Karpas-422 (cell line): Measurements from ENCODE around the gene PGBD5. TPM values are rescaled to one million over a fixed set of nuclear protein-coding genes. Genes with fewer than 3 reads are reported as not detected.

Experiments used
- DNase-seq: peaks from one replicate; pipeline ENCODE4 v3.0.0-alpha.2; 2015
- H2AFZ ChIP-seq: fragments of 200-600 bp; sonication (generic); 2 replicates; pipeline ENCODE4 v1.6.1; 2014; ENCODE audit warnings: antibody characterized with exemption, low read length, mixed read lengths
- H3K27ac ChIP-seq: fragments of 200-600 bp; sonication (generic); 2 replicates; pipeline ENCODE4 v1.5.1; 2014; ENCODE audit warnings: mild to moderate bottlenecking, low read length, moderate library complexity
- H3K27me3 ChIP-seq: fragments of 200-600 bp; sonication (generic); 2 replicates; pipeline ENCODE4 v1.6.1; 2014; ENCODE audit warnings: low read length, mixed read lengths
- H3K36me3 ChIP-seq: fragments of 200-600 bp; sonication (generic); 2 replicates; pipeline ENCODE4 v1.6.1; 2014; ENCODE audit warnings: low read length, mixed read lengths; ENCODE audit not compliant: insufficient read depth
- H3K4me1 ChIP-seq: fragments of 200-600 bp; sonication (generic); 2 replicates; pipeline ENCODE4 v1.6.1; 2014; ENCODE audit warnings: mild to moderate bottlenecking, low read length, mixed read lengths
- H3K4me2 ChIP-seq: fragments of 200-600 bp; sonication (generic); 2 replicates; pipeline ENCODE4 v1.6.1; 2014; ENCODE audit warnings: low read length, low read depth, mild to moderate bottlenecking; ENCODE audit not compliant: poor library complexity, severe bottlenecking
- H3K4me3 ChIP-seq: fragments of 200-600 bp; sonication (generic); 2 replicates; pipeline ENCODE4 v1.5.1; 2014; ENCODE audit warnings: mild to moderate bottlenecking, antibody characterized with exemption, low read length, mixed read lengths
- H3K79me2 ChIP-seq: fragments of 200-600 bp; sonication (generic); 2 replicates; pipeline ENCODE4 v1.6.1; 2014; ENCODE audit warnings: mild to moderate bottlenecking, low read length, mixed read lengths
- H3K9ac ChIP-seq: fragments of 200-600 bp; sonication (generic); 2 replicates; pipeline ENCODE4 v1.6.0; 2014; ENCODE audit warnings: low read length
- H3K9me2 ChIP-seq: fragments of 200-600 bp; sonication (generic), shearing (Covaris generic); replicated peaks from 2 replicates; pipeline ENCODE4 v1.6.0; 2014; ENCODE audit warnings: mild to moderate bottlenecking, low read length, moderate library complexity; ENCODE audit not compliant: insufficient read depth
- H3K9me3 ChIP-seq: fragments of 300-700, 200-600 bp; sonication (generic); 2 replicates; pipeline ENCODE4 v1.6.1; 2014; ENCODE audit warnings: low read length, mixed read lengths
- H4K20me1 ChIP-seq: fragments of 200-600 bp; sonication (generic); 2 replicates; pipeline ENCODE4 v1.6.1; 2014; ENCODE audit warnings: mild to moderate bottlenecking, antibody characterized with exemption, low read length, low read depth; ENCODE audit not compliant: insufficient read depth
- total RNA-seq: library from RNA; depleted of rRNA; stranded (reverse); fragments of >200 nt; shearing (Covaris generic); gene quantifications from 2 replicates; pipeline ENCODE4 v1.2.3, GENCODE V29; 2014; ENCODE audit warnings: low replicate concordance

The PGBD5 gene
- total RNA-seq, 1 experiment from 2014 or later: not detected

GRCh38 chr1:230384380-230385157 lies 41.6 kb downstream of the PGBD5 start:
- H3K4me2 ChIP-seq: no peak overlapping the region
- no peak overlapping the region for H3K9ac ChIP-seq
- H3K27ac ChIP-seq: no peak overlapping the region
- H3K9me3 ChIP-seq: no peaks in the 10 kb centered on the region
- H3K27me3 ChIP-seq: no peaks in the 10 kb centered on the region
- H3K4me3 ChIP-seq: no peak overlapping the region
- no peaks in the 10 kb centered on the region for H3K9me2 ChIP-seq
- no peak overlapping the region for H2AFZ ChIP-seq
- no peaks in the 10 kb centered on the region for H4K20me1 ChIP-seq
- H3K4me1 ChIP-seq: no peaks in the 10 kb centered on the region
- DNase-seq: no peak
- H3K36me3 ChIP-seq: no peaks in the 10 kb centered on the region
- H3K79me2 ChIP-seq: no peaks in the 10 kb centered on the region

GRCh38 chr1:230383425-230383824 lies 42.7 kb downstream of the PGBD5 start:
- no peak overlapping the region for H3K9ac ChIP-seq
- no peak for DNase-seq
- H2AFZ ChIP-seq: no peak overlapping the region
- no peak overlapping the region for H3K4me2 ChIP-seq
- H3K4me1 ChIP-seq: no peaks in the 10 kb centered on the region
- H3K27me3 ChIP-seq: peaks cover 4% of the 10 kb centered on the region; the same call in 1 of the 2 replicates
- H3K36me3 ChIP-seq: no peaks in the 10 kb centered on the region
- no peaks in the 10 kb centered on the region for H3K79me2 ChIP-seq
- H3K9me2 ChIP-seq: no peaks in the 10 kb centered on the region
- H3K4me3 ChIP-seq: no peak overlapping the region
- peaks cover 4% of the 10 kb centered on the region; the same call in 1 of the 2 replicates for H3K9me3 ChIP-seq
- no peak overlapping the region for H3K27ac ChIP-seq
- no peaks in the 10 kb centered on the region for H4K20me1 ChIP-seq

- Histone ChIP-seq H3K36me3 (no peaks in the 10 kb centered on the region), H3K79me2 (no peaks in the 10 kb centered on the region), H2AFZ (no peak overlapping the region), H3K4me2 (no peak overlapping the region), H3K9me2 (no peaks in the 10 kb centered on the region), H3K9me3 (peaks cover 4% of the 10 kb centered on the region; the same call in 1 of the 2 replicates), H3K4me3 (no peak overlapping the region), H3K9ac (no peak overlapping the region), H3K4me1 (no peaks in the 10 kb centered on the region), H3K27me3 (peaks cover 4% of the 10 kb centered on the region; the same call in 1 of the 2 replicates), H4K20me1 (no peaks in the 10 kb centered on the region), H3K27ac (no peak overlapping the region)
- no peak for DNase-seq
These were observed 44.1 kb downstream of the PGBD5 start for GRCh38 chr1:230382001-230382491.

GRCh38 chr1:230381585-230381984 lies 44.5 kb downstream of the PGBD5 start:
- DNase-seq: no peak

GRCh38 chr1:230381049-230381467 lies 45.1 kb downstream of the PGBD5 start:
- no peak overlapping the region for H2AFZ ChIP-seq
- H3K4me2 ChIP-seq: no peak overlapping the region
- no peaks in the 10 kb centered on the region for H4K20me1 ChIP-seq

More at GRCh38 chr1:230381585-230381984, 44.5 kb downstream of the PGBD5 start:
- peaks cover 4% of the 10 kb centered on the region; the same call in 1 of the 2 replicates for H3K9me3 ChIP-seq
- H3K79me2 ChIP-seq: no peaks in the 10 kb centered on the region
- peaks cover 4% of the 10 kb centered on the region; the same call in 1 of the 2 replicates for H3K27me3 ChIP-seq
- no peaks in the 10 kb centered on the region for H3K9me2 ChIP-seq
- H3K27ac ChIP-seq: no peak overlapping the region
- H4K20me1 ChIP-seq: no peaks in the 10 kb centered on the region
- H3K4me1 ChIP-seq: no peaks in the 10 kb centered on the region
- no peaks in the 10 kb centered on the region for H3K36me3 ChIP-seq
- H2AFZ ChIP-seq: no peak overlapping the region
- no peak overlapping the region for H3K4me2 ChIP-seq
- no peak overlapping the region for H3K9ac ChIP-seq
- no peak overlapping the region for H3K4me3 ChIP-seq

GRCh38 chr1:230379928-230380327 lies 46.2 kb downstream of the PGBD5 start:
- no peak overlapping the region for H3K9ac ChIP-seq
- H3K27me3 ChIP-seq: peaks cover 4% of the 10 kb centered on the region; the same call in 1 of the 2 replicates
- H3K4me1 ChIP-seq: no peaks in the 10 kb centered on the region
- no peaks in the 10 kb centered on the region for H3K9me2 ChIP-seq
- H2AFZ ChIP-seq: no peak overlapping the region
- H3K79me2 ChIP-seq: no peaks in the 10 kb centered on the region
- no peaks in the 10 kb centered on the region for H4K20me1 ChIP-seq
- no peak overlapping the region for H3K4me2 ChIP-seq
- H3K36me3 ChIP-seq: no peaks in the 10 kb centered on the region
- no peak overlapping the region for H3K4me3 ChIP-seq
- peaks cover 4% of the 10 kb centered on the region; the same call in 1 of the 2 replicates for H3K9me3 ChIP-seq
- H3K27ac ChIP-seq: no peak overlapping the region
- DNase-seq: no peak

More at GRCh38 chr1:230381049-230381467, 45.1 kb downstream of the PGBD5 start:
- Histone ChIP-seq H3K9ac (no peak overlapping the region), H3K9me3 (peaks cover 4% of the 10 kb centered on the region; the same call in 1 of the 2 replicates), H3K4me1 (no peaks in the 10 kb centered on the region), H3K4me3 (no peak overlapping the region), H3K27me3 (peaks cover 4% of the 10 kb centered on the region; the same call in 1 of the 2 replicates), H3K9me2 (no peaks in the 10 kb centered on the region), H3K27ac (no peak overlapping the region), H3K36me3 (no peaks in the 10 kb centered on the region), H3K79me2 (no peaks in the 10 kb centered on the region)
- no peak for DNase-seq

GRCh38 chr1:230379462-230379861 lies 46.7 kb downstream of the PGBD5 start:
- peaks cover 4% of the 10 kb centered on the region; the same call in 1 of the 2 replicates for H3K27me3 ChIP-seq
- no peak overlapping the region for H3K27ac ChIP-seq
- no peaks in the 10 kb centered on the region for H4K20me1 ChIP-seq
- no peak overlapping the region for H2AFZ ChIP-seq
- no peaks in the 10 kb centered on the region for H3K36me3 ChIP-seq
- no peak overlapping the region for H3K9ac ChIP-seq
- H3K4me3 ChIP-seq: no peak overlapping the region
- H3K79me2 ChIP-seq: no peaks in the 10 kb centered on the region
- no peak overlapping the region for H3K4me2 ChIP-seq
- H3K9me3 ChIP-seq: peaks cover 4% of the 10 kb centered on the region; the same call in 1 of the 2 replicates
- no peak for DNase-seq
- H3K9me2 ChIP-seq: no peaks in the 10 kb centered on the region
- no peaks in the 10 kb centered on the region for H3K4me1 ChIP-seq

- Histone ChIP-seq H3K9me2 (no peaks in the 10 kb centered on the region), H3K27ac (no peak overlapping the region), H3K36me3 (no peaks in the 10 kb centered on the region), H3K9me3 (peaks cover 4% of the 10 kb centered on the region; the same call in 1 of the 2 replicates), H3K4me1 (no peaks in the 10 kb centered on the region), H3K79me2 (no peaks in the 10 kb centered on the region), H3K27me3 (peaks cover 4% of the 10 kb centered on the region; the same call in 1 of the 2 replicates), H3K9ac (no peak overlapping the region), H3K4me2 (no peak overlapping the region), H2AFZ (no peak overlapping the region), H4K20me1 (no peaks in the 10 kb centered on the region), H3K4me3 (no peak overlapping the region)
- DNase-seq: no peak
These were observed 48.3 kb downstream of the PGBD5 start for GRCh38 chr1:230377851-230378250.
